GM12878 (cell line): Measurements from ENCODE around the gene FPGS. TPM values are rescaled to one million over a fixed set of nuclear protein-coding genes. Genes with fewer than 3 reads are reported as not detected.

Experiments used
- KAT2A ChIP-seq: conservative IDR thresholded peaks from 2 replicates; pipeline ENCODE4 v1.6.1; 2011; ENCODE audit warnings: low read depth, low read length; ENCODE audit not compliant: control insufficient read depth
- KDM1A ChIP-seq: fragments of 200-600 bp; sonication (generic); IDR thresholded peaks from 2 replicates; pipeline ENCODE4 v1.6.1; 2016; ENCODE audit warnings: borderline replicate concordance
- MTA3 ChIP-seq: IDR thresholded peaks from 2 replicates; pipeline ENCODE4 v1.6.1; 2012; ENCODE audit warnings: low read length, inconsistent platforms, borderline replicate concordance
- PAX8 ChIP-seq: fragments of 450-650 bp; IDR thresholded peaks from 2 replicates; pipeline ENCODE4 v1.6.1; 2017; ENCODE audit warnings: mild to moderate bottlenecking, moderate library complexity
- SMC3 ChIP-seq: IDR thresholded peaks from 2 replicates; pipeline ENCODE4 v1.6.1; 2011; ENCODE audit warnings: low read length, improper control_type of control experiment, borderline replicate concordance
- YBX1 ChIP-seq: fragments of 450-650 bp; IDR thresholded peaks from 2 replicates; pipeline ENCODE4 v1.6.1; 2016; ENCODE audit warnings: antibody characterized with exemption
- ZNF207 ChIP-seq: fragments of 450-650 bp; IDR thresholded peaks from 2 replicates; pipeline ENCODE4 v1.6.1; 2014; ENCODE audit warnings: antibody characterized with exemption, mild to moderate bottlenecking, borderline replicate concordance
- polyA plus RNA-seq, 11 experiments: library from polyadenylated mRNA; depleted of rRNA in 4 of 11; unstranded in 6 of 11; stranded (reverse) in 5 of 11; fragments of >200 nt; fragmentation: Nextera tagmentation in 4 of 11; fragmentation: Illumina TruSeq in 1 of 11; extraction: Ambion mirVana in 4 of 11; extraction: Trizol in 1 of 11; gene quantifications; 1 replicate in 1 of 11; 2 replicates in 10 of 11; pipeline versions ENCODE4 v1.2.1 to v1.2.3, GENCODE V29; 2011 to 2016; ENCODE audit warnings: inconsistent platforms in 2 of 11, missing spikeins in 2 of 11, low read depth in 1 of 11
- total RNA-seq, 4 experiments: library from RNA; depleted of rRNA in 3 of 4; stranded (reverse); fragments of >200 nt in 3 of 4; fragmentation: Illumina TruSeq in 1 of 4; extraction: Trizol in 1 of 4; gene quantifications; 2 replicates each; pipeline versions ENCODE4 v1.2.1 to v1.2.3, GENCODE V29; 2013 to 2021
- TF ChIP-seq, protein P1 (sequence below): IDR thresholded peaks from 2 replicates; pipeline ENCODE4 v1.6.1; 2012; ENCODE audit warnings: improper control_type of control experiment, low read depth, low read length; ENCODE audit not compliant: insufficient replicate concordance
- TF ChIP-seq, protein P2 (sequence below): fragments of 450-650 bp; IDR thresholded peaks from 2 replicates; pipeline ENCODE4 v1.6.1; 2018; ENCODE audit warnings: borderline replicate concordance, mild to moderate bottlenecking; ENCODE audit not compliant: partially characterized antibody
- TF ChIP-seq, protein P3 (sequence below), 3 experiments: IDR thresholded peaks in 2 of 3; conservative IDR thresholded peaks in 1 of 3; 2 replicates each; pipeline ENCODE4 v1.5.1; 2011; ENCODE audit warnings: low read depth in 3 of 3, low read length in 3 of 3, mild to moderate bottlenecking in 3 of 3, control low read depth in 2 of 3, moderate library complexity in 2 of 3, inconsistent platforms in 1 of 3, mixed read lengths in 1 of 3; ENCODE audit not compliant: control insufficient read depth in 2 of 3, insufficient read depth in 1 of 3; ENCODE audit errors: extremely low read depth in 1 of 3

The FPGS gene
- total and polyA plus RNA-seq, 10 of the 15 experiments (the other 5 are each of a cell fraction or from before 2014, with no cell fraction given): 1.2 to 127 (median 80.4) TPM

DNA sequence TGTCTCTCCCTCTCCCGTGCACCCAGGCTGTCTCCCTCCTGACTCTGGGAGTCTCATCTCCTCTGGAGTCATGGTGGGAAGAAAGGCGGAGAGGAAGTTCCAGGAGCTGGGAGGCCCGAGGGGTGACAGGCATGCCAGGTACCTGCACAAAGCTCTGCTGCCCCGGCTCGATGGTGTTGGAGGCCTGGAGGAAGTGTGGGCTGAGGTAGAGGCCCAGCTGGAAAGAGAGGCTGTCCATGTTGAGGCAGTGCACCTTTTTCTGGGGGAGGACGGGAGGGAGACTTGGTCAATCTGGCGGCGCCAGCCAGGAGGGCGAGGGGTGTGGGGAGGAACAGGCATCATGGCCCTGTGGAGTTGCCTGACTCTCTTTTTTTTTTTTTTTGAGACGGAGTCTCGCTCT, 15.9 kb downstream of the FPGS start (continued):
- TF ChIP-seq, protein P1, sequence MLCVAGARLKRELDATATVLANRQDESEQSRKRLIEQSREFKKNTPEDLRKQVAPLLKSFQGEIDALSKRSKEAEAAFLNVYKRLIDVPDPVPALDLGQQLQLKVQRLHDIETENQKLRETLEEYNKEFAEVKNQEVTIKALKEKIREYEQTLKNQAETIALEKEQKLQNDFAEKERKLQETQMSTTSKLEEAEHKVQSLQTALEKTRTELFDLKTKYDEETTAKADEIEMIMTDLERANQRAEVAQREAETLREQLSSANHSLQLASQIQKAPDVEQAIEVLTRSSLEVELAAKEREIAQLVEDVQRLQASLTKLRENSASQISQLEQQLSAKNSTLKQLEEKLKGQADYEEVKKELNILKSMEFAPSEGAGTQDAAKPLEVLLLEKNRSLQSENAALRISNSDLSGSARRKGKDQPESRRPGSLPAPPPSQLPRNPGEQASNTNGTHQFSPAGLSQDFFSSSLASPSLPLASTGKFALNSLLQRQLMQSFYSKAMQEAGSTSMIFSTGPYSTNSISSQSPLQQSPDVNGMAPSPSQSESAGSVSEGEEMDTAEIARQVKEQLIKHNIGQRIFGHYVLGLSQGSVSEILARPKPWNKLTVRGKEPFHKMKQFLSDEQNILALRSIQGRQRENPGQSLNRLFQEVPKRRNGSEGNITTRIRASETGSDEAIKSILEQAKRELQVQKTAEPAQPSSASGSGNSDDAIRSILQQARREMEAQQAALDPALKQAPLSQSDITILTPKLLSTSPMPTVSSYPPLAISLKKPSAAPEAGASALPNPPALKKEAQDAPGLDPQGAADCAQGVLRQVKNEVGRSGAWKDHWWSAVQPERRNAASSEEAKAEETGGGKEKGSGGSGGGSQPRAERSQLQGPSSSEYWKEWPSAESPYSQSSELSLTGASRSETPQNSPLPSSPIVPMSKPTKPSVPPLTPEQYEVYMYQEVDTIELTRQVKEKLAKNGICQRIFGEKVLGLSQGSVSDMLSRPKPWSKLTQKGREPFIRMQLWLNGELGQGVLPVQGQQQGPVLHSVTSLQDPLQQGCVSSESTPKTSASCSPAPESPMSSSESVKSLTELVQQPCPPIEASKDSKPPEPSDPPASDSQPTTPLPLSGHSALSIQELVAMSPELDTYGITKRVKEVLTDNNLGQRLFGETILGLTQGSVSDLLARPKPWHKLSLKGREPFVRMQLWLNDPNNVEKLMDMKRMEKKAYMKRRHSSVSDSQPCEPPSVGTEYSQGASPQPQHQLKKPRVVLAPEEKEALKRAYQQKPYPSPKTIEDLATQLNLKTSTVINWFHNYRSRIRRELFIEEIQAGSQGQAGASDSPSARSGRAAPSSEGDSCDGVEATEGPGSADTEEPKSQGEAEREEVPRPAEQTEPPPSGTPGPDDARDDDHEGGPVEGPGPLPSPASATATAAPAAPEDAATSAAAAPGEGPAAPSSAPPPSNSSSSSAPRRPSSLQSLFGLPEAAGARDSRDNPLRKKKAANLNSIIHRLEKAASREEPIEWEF: no peak
- TF ChIP-seq SMC3 (no peak), ZNF207 (no peak), MTA3 (no peak), YBX1 (no peak), PAX8 (no peak), KDM1A (no peak), KAT2A (no peak)
- TF ChIP-seq, protein P2, sequence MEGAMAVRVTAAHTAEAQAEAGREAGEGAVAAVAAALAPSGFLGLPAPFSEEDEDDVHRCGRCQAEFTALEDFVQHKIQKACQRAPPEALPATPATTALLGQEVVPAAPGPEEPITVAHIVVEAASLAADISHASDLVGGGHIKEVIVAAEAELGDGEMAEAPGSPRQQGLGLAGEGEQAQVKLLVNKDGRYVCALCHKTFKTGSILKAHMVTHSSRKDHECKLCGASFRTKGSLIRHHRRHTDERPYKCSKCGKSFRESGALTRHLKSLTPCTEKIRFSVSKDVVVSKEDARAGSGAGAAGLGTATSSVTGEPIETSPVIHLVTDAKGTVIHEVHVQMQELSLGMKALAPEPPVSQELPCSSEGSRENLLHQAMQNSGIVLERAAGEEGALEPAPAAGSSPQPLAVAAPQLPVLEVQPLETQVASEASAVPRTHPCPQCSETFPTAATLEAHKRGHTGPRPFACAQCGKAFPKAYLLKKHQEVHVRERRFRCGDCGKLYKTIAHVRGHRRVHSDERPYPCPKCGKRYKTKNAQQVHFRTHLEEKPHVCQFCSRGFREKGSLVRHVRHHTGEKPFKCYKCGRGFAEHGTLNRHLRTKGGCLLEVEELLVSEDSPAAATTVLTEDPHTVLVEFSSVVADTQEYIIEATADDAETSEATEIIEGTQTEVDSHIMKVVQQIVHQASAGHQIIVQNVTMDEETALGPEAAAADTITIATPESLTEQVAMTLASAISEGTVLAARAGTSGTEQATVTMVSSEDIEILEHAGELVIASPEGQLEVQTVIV: no peak
- TF ChIP-seq, protein P3, sequence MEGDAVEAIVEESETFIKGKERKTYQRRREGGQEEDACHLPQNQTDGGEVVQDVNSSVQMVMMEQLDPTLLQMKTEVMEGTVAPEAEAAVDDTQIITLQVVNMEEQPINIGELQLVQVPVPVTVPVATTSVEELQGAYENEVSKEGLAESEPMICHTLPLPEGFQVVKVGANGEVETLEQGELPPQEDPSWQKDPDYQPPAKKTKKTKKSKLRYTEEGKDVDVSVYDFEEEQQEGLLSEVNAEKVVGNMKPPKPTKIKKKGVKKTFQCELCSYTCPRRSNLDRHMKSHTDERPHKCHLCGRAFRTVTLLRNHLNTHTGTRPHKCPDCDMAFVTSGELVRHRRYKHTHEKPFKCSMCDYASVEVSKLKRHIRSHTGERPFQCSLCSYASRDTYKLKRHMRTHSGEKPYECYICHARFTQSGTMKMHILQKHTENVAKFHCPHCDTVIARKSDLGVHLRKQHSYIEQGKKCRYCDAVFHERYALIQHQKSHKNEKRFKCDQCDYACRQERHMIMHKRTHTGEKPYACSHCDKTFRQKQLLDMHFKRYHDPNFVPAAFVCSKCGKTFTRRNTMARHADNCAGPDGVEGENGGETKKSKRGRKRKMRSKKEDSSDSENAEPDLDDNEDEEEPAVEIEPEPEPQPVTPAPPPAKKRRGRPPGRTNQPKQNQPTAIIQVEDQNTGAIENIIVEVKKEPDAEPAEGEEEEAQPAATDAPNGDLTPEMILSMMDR (IDR thresholded peaks at IDR 0.05 in 2 of 3, conservative IDR thresholded peaks at IDR 0.05 in 1 of 3; ENCODE audit: control insufficient read depth in 2 of 3, extremely low read depth in 1 of 3, insufficient read depth in 1 of 3, low read depth in 3 of 3, low read length in 3 of 3): no peak
